OCI-LY3 (cell line): ENCODE data around the gene UPF1.

Experiments used
- H2AFZ ChIP-seq: fragments of 200-600, 300-600 bp; shearing (Covaris generic); 2 replicates; pipeline ENCODE4 v1.6.0; 2014; ENCODE audit warnings: antibody characterized with exemption, low read depth, low read length
- H3K27ac ChIP-seq: fragments of 200-600, 300-600 bp; sonication (generic); 2 replicates; pipeline ENCODE4 v1.5.1; 2014; ENCODE audit warnings: mild to moderate bottlenecking, low read length, moderate library complexity, mixed read lengths
- H3K27me3 ChIP-seq: fragments of 200-600, 300-600 bp; sonication (generic); 2 replicates; pipeline ENCODE4 v1.6.1; 2014; ENCODE audit warnings: low read depth, low read length, mixed read lengths
- H3K36me3 ChIP-seq: fragments of 200-600, 300-600 bp; sonication (generic); replicated peaks from 2 replicates; pipeline ENCODE3; 2014; ENCODE audit warnings: low read depth, low read length, mixed read lengths
- H3K4me1 ChIP-seq: fragments of 300-600, 200-600 bp; sonication (generic); 2 replicates; pipeline ENCODE4 v1.6.1; 2014; ENCODE audit warnings: low read length, mixed read lengths
- H3K4me2 ChIP-seq: fragments of 200-600, 300-600 bp; sonication (generic); 2 replicates; pipeline ENCODE4 v1.6.1; 2014; ENCODE audit warnings: low read length, mixed read lengths
- H3K4me3 ChIP-seq: fragments of 300-600, 200-600 bp; sonication (generic); 2 replicates; pipeline ENCODE4 v1.5.1; 2014; ENCODE audit warnings: antibody characterized with exemption, mild to moderate bottlenecking, low read length, moderate library complexity
- H3K79me2 ChIP-seq: fragments of 300-600, 200-600 bp; shearing (Covaris generic); 2 replicates; pipeline ENCODE4 v1.6.1; 2014; ENCODE audit warnings: mild to moderate bottlenecking, low read length, mixed read lengths
- H3K9ac ChIP-seq: fragments of 300-600, 200-600 bp; shearing (Covaris generic); 2 replicates; pipeline ENCODE4 v1.6.0; 2014; ENCODE audit warnings: mild to moderate bottlenecking, low read length, moderate library complexity
- H3K9me3 ChIP-seq: fragments of 200-600, 300-600 bp; shearing (Covaris generic); 2 replicates; pipeline ENCODE4 v1.6.1; 2014; ENCODE audit warnings: low read length, mixed read lengths; ENCODE audit not compliant: insufficient read depth
- H4K20me1 ChIP-seq: fragments of 200-600, 300-600 bp; sonication (generic); 2 replicates; pipeline ENCODE4 v1.6.1; 2016; ENCODE audit warnings: low read length, mixed read lengths; ENCODE audit not compliant: insufficient read depth
- EZH2phosphoT487 ChIP-seq: fragments of 200-600 bp; shearing (Covaris generic); IDR thresholded peaks from 2 replicates; pipeline ENCODE4 v1.6.1; 2018; ENCODE audit warnings: antibody characterized with exemption, mixed run types, low read depth
- TF ChIP-seq, protein P1 (sequence below): fragments of 200-600, 300-600 bp; sonication (generic); IDR thresholded peaks from 2 replicates; pipeline ENCODE4 v1.5.1; 2014; ENCODE audit warnings: antibody characterized with exemption, low read length, low read depth

The UPF1 gene

DNA sequence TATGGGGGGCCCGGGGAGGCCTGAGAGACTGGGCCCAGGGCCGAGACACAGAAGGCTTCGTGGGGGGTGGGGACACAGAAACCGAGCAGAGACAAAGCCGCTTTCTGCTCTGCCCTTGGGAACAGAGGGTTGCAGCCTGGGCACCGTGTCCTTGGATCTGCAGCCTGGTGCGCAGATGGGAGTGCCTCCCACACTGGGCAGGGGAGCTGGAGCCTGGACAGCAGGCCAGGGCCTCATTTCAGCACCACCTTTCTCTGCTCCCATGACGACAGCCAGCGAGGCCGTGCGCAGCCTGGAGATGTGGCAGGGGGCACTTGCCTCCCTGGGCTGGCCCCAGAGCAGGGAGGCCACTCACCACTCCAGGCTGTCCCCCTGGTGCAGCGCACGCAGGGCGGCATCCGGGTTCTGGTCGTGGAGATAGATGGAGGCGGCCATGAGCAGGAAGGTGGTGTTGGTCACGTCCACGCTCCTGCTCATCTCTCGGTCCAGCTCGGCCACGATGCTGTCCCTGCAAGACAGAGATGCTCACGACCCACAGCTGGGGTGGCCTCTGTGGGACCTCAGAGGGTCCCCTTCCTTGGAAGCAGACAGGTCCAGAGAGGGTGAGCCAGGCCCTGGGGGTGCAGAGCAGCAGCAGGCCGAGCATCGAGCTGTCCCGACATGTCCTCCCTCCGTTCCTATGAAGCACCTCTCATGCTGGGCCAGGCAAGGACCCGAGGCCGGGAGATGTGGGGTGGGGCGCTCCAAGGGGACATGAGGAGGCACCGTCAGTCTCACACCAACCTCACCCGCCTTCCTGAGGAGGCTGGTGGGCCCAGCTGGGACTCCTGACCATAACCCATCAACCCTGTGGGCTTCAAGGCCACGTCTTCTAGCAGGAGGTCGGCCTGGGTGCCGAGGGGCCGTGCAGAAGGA lies 75.1 kb downstream of the UPF1 start:
- Histone ChIP-seq H4K20me1 (peaks cover 3% of the 10 kb centered on the region), H3K9ac (no peak overlapping the region), H3K27me3 (no peaks in the 10 kb centered on the region), H3K9me3 (no peaks in the 10 kb centered on the region), H2AFZ (no peak overlapping the region), H3K4me3 (no peak overlapping the region), H3K36me3 (peaks cover 18% of the 10 kb centered on the region), H3K27ac (no peak overlapping the region), H3K4me2 (no peak overlapping the region), H3K4me1 (no peaks in the 10 kb centered on the region), H3K79me2 (no peaks in the 10 kb centered on the region)
- TF ChIP-seq EZH2phosphoT487 = no peak
- TF ChIP-seq, protein P1, sequence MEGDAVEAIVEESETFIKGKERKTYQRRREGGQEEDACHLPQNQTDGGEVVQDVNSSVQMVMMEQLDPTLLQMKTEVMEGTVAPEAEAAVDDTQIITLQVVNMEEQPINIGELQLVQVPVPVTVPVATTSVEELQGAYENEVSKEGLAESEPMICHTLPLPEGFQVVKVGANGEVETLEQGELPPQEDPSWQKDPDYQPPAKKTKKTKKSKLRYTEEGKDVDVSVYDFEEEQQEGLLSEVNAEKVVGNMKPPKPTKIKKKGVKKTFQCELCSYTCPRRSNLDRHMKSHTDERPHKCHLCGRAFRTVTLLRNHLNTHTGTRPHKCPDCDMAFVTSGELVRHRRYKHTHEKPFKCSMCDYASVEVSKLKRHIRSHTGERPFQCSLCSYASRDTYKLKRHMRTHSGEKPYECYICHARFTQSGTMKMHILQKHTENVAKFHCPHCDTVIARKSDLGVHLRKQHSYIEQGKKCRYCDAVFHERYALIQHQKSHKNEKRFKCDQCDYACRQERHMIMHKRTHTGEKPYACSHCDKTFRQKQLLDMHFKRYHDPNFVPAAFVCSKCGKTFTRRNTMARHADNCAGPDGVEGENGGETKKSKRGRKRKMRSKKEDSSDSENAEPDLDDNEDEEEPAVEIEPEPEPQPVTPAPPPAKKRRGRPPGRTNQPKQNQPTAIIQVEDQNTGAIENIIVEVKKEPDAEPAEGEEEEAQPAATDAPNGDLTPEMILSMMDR = no peak

DNA sequence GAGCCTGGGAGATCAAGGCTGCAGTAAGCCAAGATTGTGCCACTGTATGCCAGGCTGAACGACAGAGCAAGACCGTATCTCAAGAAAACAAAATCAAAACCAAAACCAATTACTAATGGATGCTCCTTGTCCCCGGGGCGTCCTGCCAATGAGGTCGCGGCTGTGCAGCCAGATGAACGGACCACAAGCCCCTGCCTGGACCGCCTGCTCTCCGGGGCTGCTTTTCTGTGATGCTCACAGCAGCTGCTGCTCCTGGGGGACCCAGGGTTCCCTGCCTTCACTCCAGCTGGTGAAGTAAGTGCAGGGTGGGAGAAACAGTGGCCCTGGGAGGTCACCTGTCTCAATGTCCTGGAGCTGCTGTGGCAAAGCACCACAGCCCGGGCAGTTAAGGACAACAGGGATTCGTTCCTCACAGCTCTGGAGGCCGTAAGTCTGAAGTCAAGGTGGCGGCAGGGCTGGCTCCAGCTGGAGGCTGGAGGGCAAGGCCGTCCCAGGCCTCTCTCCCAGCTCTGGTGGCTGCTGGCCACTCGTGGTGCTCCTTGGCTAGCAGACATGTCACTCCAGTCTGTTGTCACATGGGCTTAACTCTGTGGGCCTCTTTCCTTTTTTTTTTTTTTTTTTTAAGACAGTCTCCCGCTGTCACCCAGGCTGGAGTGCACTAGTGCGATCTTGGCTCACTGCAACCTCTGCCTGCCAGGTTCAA lies 77.3 kb downstream of the UPF1 start:
- no peak overlapping the region for H3K27ac ChIP-seq
- peaks cover 37% of the 10 kb centered on the region for H3K36me3 ChIP-seq
- TF ChIP-seq, protein P1 = no peak
- no peak for TF ChIP-seq EZH2phosphoT487
- H3K4me2 ChIP-seq = no peak overlapping the region
- no peak overlapping the region for H2AFZ ChIP-seq
- peaks cover 15% of the 10 kb centered on the region for H3K79me2 ChIP-seq
- no peak overlapping the region for H3K4me3 ChIP-seq
- no peaks in the 10 kb centered on the region for H3K4me1 ChIP-seq
- peaks cover 11% of the 10 kb centered on the region; the same call in 1 of the 2 replicates for H4K20me1 ChIP-seq
- no peaks in the 10 kb centered on the region for H3K27me3 ChIP-seq
- H3K9me3 ChIP-seq = no peaks in the 10 kb centered on the region
- H3K9ac ChIP-seq = no peak overlapping the region

- peaks cover 40% of the 10 kb centered on the region for H3K36me3 ChIP-seq
Measured at GRCh38 chr19:18910010-18910409, 78.3 kb downstream of the UPF1 start.

More at GRCh38 chr19:18910010-18910409, 78.3 kb downstream of the UPF1 start:
- no peak overlapping the region for H3K27ac ChIP-seq
- no peaks in the 10 kb centered on the region for H3K27me3 ChIP-seq
- H3K4me1 ChIP-seq = no peaks in the 10 kb centered on the region
- no peak overlapping the region for H3K4me3 ChIP-seq
- H3K79me2 ChIP-seq = peaks cover 23% of the 10 kb centered on the region
- H4K20me1 ChIP-seq = peaks cover 12% of the 10 kb centered on the region; the same call in 1 of the 2 replicates
- H2AFZ ChIP-seq = no peak overlapping the region
- TF ChIP-seq EZH2phosphoT487 = no peak
- TF ChIP-seq, protein P1 = no peak
- H3K4me2 ChIP-seq = no peak overlapping the region
- H3K9me3 ChIP-seq = no peaks in the 10 kb centered on the region
- H3K9ac ChIP-seq = no peak overlapping the region
